VCaP (cell line): ENCODE measurements around the gene ASPN.

Experiments
- H3K27ac ChIP-seq: fragments of 450-650 bp; 2 replicates; pipeline ENCODE4 v1.5.1; 2017
- TF ChIP-seq, protein P1 (sequence below): fragments of 450-650 bp; conservative IDR thresholded peaks from 2 replicates; pipeline ENCODE4 v1.5.1; 2017; ENCODE audit warnings: mild to moderate bottlenecking, moderate library complexity

The ASPN gene

DNA sequence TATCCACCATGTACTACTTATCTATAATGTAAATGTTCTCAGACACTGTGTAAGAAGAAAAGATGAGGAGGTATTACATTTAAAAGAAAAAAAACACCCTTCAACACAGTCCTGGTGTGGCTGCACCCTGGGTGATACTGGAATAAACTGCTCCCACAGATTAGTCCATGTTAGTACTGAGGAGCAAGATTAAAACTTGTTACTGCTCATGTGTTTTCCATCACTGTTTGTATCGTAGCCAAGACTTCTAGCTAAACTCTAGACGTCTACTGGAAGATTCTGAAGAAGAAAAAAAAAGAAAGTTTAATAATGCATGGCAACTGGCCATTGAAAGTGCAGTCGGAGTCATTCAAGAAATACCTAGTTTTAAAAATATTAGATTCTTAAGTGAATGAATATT is at the start of gene ASPN:
ASPN (minus strand) TSS at position 178 of the 400 bp plus-strand sequence.
- TF ChIP-seq, protein P1, sequence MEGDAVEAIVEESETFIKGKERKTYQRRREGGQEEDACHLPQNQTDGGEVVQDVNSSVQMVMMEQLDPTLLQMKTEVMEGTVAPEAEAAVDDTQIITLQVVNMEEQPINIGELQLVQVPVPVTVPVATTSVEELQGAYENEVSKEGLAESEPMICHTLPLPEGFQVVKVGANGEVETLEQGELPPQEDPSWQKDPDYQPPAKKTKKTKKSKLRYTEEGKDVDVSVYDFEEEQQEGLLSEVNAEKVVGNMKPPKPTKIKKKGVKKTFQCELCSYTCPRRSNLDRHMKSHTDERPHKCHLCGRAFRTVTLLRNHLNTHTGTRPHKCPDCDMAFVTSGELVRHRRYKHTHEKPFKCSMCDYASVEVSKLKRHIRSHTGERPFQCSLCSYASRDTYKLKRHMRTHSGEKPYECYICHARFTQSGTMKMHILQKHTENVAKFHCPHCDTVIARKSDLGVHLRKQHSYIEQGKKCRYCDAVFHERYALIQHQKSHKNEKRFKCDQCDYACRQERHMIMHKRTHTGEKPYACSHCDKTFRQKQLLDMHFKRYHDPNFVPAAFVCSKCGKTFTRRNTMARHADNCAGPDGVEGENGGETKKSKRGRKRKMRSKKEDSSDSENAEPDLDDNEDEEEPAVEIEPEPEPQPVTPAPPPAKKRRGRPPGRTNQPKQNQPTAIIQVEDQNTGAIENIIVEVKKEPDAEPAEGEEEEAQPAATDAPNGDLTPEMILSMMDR, result no peak
- peak within 1 kb of the TSS; percentile 58 for H3K27ac ChIP-seq

DNA sequence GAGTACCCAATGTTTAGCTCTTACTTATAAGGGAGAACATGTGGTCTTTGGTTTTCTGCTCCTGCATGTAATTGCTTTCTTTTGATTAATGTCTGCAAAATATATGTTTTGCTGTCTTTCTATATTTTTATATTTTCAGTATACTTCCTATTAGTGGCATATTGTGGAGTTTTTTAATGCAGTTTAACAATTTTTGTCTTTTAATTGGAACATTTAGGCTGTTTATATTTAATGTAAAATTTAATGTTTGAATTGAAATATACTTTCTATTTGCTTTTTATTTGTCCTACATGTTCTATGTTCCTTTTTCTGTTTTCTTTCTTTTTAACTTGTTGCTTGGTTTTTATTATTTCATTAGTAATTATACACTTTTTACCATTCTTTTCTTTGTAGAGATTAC is 48.6 kb upstream of the ASPN start:
- no peak overlapping the region for H3K27ac ChIP-seq
- TF ChIP-seq, protein P1, result no peak

DNA sequence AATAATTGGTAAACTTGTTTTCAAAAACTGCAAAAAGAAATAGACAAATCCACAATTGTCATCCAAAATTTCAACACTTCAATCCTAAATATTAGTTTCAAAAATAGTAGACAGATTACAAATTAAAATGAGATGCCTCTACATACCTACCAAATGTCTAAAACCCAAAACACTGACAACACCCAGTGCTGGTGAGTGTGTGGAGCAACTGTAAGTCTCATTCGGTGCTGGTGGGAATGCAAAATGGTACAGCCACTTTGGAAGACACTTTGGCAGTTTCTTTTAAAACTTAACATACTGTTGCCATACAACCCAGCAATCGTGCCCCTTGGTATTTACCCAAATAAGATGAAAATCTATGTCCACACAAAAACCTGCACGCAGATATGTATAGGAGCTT is 46.8 kb upstream of the ASPN start:
- TF ChIP-seq, protein P1, result no peak
- no peak overlapping the region for H3K27ac ChIP-seq

DNA sequence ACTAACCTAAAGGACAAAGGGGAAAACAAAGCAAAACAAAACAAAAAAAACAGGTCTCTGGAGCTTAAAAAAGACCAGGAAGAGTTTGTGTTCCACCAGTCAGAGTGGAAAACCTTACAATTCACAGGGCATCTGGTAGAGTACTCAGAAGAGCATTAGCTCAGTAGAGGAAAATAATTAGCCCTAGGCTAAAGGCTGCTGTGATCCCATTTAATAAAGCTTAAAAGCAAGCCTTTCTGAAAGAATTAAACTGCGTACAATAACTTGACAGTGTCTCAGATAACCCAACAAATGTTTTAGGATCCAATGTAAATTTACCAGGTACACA is 46.2 kb upstream of the ASPN start:
- TF ChIP-seq, protein P1, result no peak
- H3K27ac ChIP-seq, result no peak overlapping the region

DNA sequence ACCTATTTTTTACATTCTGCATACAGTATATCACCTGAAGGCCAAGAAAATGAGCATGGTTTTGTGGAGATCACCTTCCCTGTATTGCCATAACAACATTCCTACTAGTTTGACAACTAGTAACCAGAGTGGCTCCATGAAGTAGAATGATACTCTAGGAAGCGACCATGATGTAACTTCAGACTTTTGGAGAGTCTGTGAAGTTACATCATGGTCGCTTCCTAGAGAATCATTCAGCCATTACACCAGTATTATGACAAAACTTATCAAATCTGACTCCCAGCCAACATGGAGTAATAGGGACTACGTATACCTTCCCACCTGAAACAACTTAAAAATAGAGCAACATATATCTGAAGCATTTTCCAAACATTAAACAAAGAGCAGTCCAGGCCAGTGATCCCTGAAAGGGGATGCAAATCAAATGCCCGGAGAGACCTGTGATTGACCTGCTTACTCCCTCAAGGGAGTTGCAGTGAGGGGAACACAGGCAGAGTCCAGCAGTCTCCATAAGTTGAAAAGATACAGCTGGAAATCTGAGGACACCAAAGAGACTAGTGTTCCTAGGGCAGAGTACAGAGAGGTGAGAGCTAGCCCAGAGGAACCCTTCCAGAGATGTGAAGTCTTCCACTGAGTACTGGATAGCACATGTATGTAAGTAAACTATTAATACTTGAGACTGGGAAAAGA is 45.7 kb upstream of the ASPN start:
- H3K27ac ChIP-seq, result no peak overlapping the region
- TF ChIP-seq, protein P1, result no peak

DNA sequence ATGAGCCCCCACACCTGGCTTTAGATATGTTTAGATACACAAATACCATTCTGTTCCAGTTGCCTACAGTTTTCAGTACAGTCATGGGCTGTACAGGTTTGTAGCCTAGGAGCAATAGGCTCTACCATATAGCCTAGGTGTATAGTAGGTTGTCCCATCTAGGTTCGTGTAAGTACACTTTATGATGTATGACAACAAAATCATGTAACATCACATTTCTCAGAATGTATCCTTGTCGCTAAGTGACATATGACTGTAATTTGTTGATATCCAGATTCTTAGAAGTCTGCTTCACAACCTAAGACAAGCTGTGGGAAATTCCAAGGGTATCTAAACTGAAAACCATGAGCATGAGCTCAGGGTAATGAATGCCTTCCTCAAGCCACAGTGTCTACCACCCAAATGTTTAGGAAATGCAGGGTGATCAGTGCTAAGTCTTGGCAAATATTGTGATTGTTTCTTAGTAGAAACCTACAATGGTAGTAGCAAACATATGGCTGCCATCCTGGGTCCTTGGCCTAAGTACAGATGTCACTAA is 45.1 kb upstream of the ASPN start:
- no peak overlapping the region for H3K27ac ChIP-seq
- TF ChIP-seq, protein P1, result no peak

DNA sequence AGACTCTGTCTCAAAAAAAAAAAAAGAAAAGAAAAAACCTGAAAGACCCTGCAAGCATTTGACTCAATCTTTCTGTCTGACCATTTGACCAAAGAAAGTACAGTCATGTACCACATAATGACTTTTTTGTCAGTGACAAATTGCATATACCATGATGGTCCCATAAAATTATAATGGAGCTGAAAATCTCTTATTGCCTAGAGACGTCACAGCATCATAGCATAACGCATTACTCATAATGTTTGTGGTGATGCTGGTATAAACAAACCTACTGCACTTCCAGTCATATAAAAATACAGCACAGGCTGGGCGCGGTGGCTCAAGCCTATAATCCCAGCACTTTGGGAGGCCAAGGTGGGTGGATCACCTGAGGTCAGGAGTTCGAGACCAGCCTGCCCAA is 43.0 kb upstream of the ASPN start:
- H3K27ac ChIP-seq, result no peak overlapping the region
- TF ChIP-seq, protein P1, result no peak
